Measurements from ENCODE around the gene NEUROD2.

The NEUROD2 gene

GRCh38 chr17:39621523-39622379 is 14.0 kb upstream of the NEUROD2 start:
- TF ChIP-seq CTCF (IDR thresholded peaks at IDR 0.05; ENCODE audit: low read depth, low read length): peak; percentile 100
- DNase-seq (ENCODE audit: low read depth, low spot score): peak; percentile 77
- in situ Hi-C loops (cut with HindIII; ENCODE audit: low sequenced_read_pairs): no loop called here
- no peak overlapping the region for H3K4me3 ChIP-seq (ENCODE audit: low read depth, low read length)

- H3K4me3 ChIP-seq (ENCODE audit: low read depth, low read length): no peak overlapping the region
- no peak for TF ChIP-seq CTCF (IDR thresholded peaks at IDR 0.05; ENCODE audit: low read depth, low read length)
- no peak for DNase-seq (ENCODE audit: low read depth, low spot score)
- in situ Hi-C loops (cut with HindIII; ENCODE audit: low sequenced_read_pairs): no loop called here
Observed at GRCh38 chr17:39619786-39620101, 12.0 kb upstream of the NEUROD2 start.

- no peak overlapping the region for H3K4me3 ChIP-seq (ENCODE audit: low read depth, low read length)
- no peak for DNase-seq (ENCODE audit: low read depth, low spot score)
- no peak for TF ChIP-seq CTCF (IDR thresholded peaks at IDR 0.05; ENCODE audit: low read depth, low read length)
- in situ Hi-C loops (cut with HindIII; ENCODE audit: low sequenced_read_pairs): no loop called here
Observed at GRCh38 chr17:39618956-39619785, 11.5 kb upstream of the NEUROD2 start.

- in situ Hi-C loops (cut with HindIII; ENCODE audit: low sequenced_read_pairs): no loop called here
- H3K4me3 ChIP-seq (ENCODE audit: low read depth, low read length): peak overlapping the region; percentile 51
- DNase-seq (ENCODE audit: low read depth, low spot score): no peak
- TF ChIP-seq CTCF (IDR thresholded peaks at IDR 0.05; ENCODE audit: low read depth, low read length): no peak
Observed at GRCh38 chr17:39618246-39618913, 10.7 kb upstream of the NEUROD2 start.

GRCh38 chr17:39617446-39618245 is 9.9 kb upstream of the NEUROD2 start:
- peak overlapping the region; percentile 51 for H3K4me3 ChIP-seq (ENCODE audit: low read depth, low read length)
- in situ Hi-C loops (cut with HindIII; ENCODE audit: low sequenced_read_pairs): no loop called here
- TF ChIP-seq CTCF (IDR thresholded peaks at IDR 0.05; ENCODE audit: low read depth, low read length): no peak
- no peak for DNase-seq (ENCODE audit: low read depth, low spot score)

GRCh38 chr17:39617100-39617445 is 9.4 kb upstream of the NEUROD2 start:
- H3K4me3 ChIP-seq (ENCODE audit: low read depth, low read length): no peak overlapping the region
- in situ Hi-C loops (cut with HindIII; ENCODE audit: low sequenced_read_pairs): no loop called here
- no peak for DNase-seq (ENCODE audit: low read depth, low spot score)
- TF ChIP-seq CTCF (IDR thresholded peaks at IDR 0.05; ENCODE audit: low read depth, low read length): no peak
